Measurements from ENCODE around the gene MED13. TPM values are rescaled to one million over a fixed set of nuclear protein-coding genes. Genes with fewer than 3 reads are reported as not detected.

Gene MED13
- polyA plus RNA-seq, 1 donor (not counting 4 experiments of a cell fraction or from before 2014, with no cell fraction given), result 21.4 TPM

- H3K9ac ChIP-seq (ENCODE audit: control insufficient read depth, extremely low read depth, insufficient read depth, low read length), result no peak overlapping the region
- no peaks in the 10 kb centered on the region for H3K9me3 ChIP-seq (ENCODE audit: control insufficient read depth, low read depth, low read length)
- dilution Hi-C loops (cut with MboI; ENCODE audit: extremely low pct_ligation_motif_present, low sequenced_read_pairs), result no loop called here
- no peak for DNase-seq (ENCODE audit: low read depth, low spot score)
- no peak for FAIRE-seq
- no peak for TF ChIP-seq CTCF (optimal IDR thresholded peaks at IDR 0.05 in 1 of 3, IDR thresholded peaks at IDR 0.05 in 1 of 3, conservative IDR thresholded peaks at IDR 0.05 in 1 of 3; ENCODE audit: extremely low read depth in 1 of 3, insufficient read depth in 2 of 3, low read length in 3 of 3)
- TF ChIP-seq EZH2 (IDR thresholded peaks at IDR 0.05; ENCODE audit: low read length), result no peak
- no peak overlapping the region for H2AFZ ChIP-seq (ENCODE audit: control insufficient read depth, low read length)
- peaks cover 6% of the 10 kb centered on the region for H3K79me2 ChIP-seq (ENCODE audit: control insufficient read depth, insufficient read depth, low read length)
- no peaks in the 10 kb centered on the region for H4K20me1 ChIP-seq (ENCODE audit: control insufficient read depth, extremely low read depth, insufficient read depth, low read length)
- peaks cover 4 to 14% of the 10 kb centered on the region in 2 experiments for H3K36me3 ChIP-seq (ENCODE audit: control insufficient read depth in 2 of 2, extremely low read depth in 1 of 2, insufficient read depth in 2 of 2, low read length in 2 of 2)
- no peak overlapping the region for H3K4me2 ChIP-seq (ENCODE audit: control insufficient read depth, extremely low read depth, insufficient read depth, low read depth, low read length)
- no peak overlapping the region for H3K27ac ChIP-seq (ENCODE audit: control insufficient read depth, insufficient read depth, low read length)
- H3K9me1 ChIP-seq (ENCODE audit: control insufficient read depth, extremely low read depth, insufficient read depth, low read length), result no peaks in the 10 kb centered on the region
- H3K4me1 ChIP-seq (ENCODE audit: control insufficient read depth, extremely low read depth, insufficient read depth, low read length), result no peaks in the 10 kb centered on the region
- no peaks in the 10 kb centered on the region for H3K27me3 ChIP-seq (ENCODE audit: control insufficient read depth, extremely low read depth, insufficient read depth, low read length)
- no peak overlapping the region for H3K4me3 ChIP-seq (ENCODE audit: control insufficient read depth in 2 of 3, extremely low read depth in 1 of 3, insufficient read depth in 2 of 3, low read depth in 1 of 3, low read length in 3 of 3)
Observed at GRCh38 chr17:61984821-61985220, 80.3 kb downstream of the MED13 start.

GRCh38 chr17:61981323-61981722 is 83.8 kb downstream of the MED13 start:
- no peaks in the 10 kb centered on the region for H3K9me1 ChIP-seq (ENCODE audit: control insufficient read depth, extremely low read depth, insufficient read depth, low read length)
- H3K27ac ChIP-seq (ENCODE audit: control insufficient read depth, insufficient read depth, low read length), result no peak overlapping the region
- FAIRE-seq, result peak; percentile 32
- TF ChIP-seq EZH2 (IDR thresholded peaks at IDR 0.05; ENCODE audit: low read length) (no peak), CTCF (optimal IDR thresholded peaks at IDR 0.05 in 1 of 3, IDR thresholded peaks at IDR 0.05 in 1 of 3, conservative IDR thresholded peaks at IDR 0.05 in 1 of 3; ENCODE audit: extremely low read depth in 1 of 3, insufficient read depth in 2 of 3, low read length in 3 of 3) (no peak)
- dilution Hi-C loops (cut with MboI; ENCODE audit: extremely low pct_ligation_motif_present, low sequenced_read_pairs), result no loop called here
- H2AFZ ChIP-seq (ENCODE audit: control insufficient read depth, low read length), result no peak overlapping the region
- H3K27me3 ChIP-seq (ENCODE audit: control insufficient read depth, extremely low read depth, insufficient read depth, low read length), result no peaks in the 10 kb centered on the region
- no peaks in the 10 kb centered on the region for H3K4me1 ChIP-seq (ENCODE audit: control insufficient read depth, extremely low read depth, insufficient read depth, low read length)
- H4K20me1 ChIP-seq (ENCODE audit: control insufficient read depth, extremely low read depth, insufficient read depth, low read length), result no peaks in the 10 kb centered on the region
- H3K9me3 ChIP-seq (ENCODE audit: control insufficient read depth, low read depth, low read length), result no peaks in the 10 kb centered on the region
- peaks cover 7% of the 10 kb centered on the region for H3K79me2 ChIP-seq (ENCODE audit: control insufficient read depth, insufficient read depth, low read length)
- peaks cover 3 to 14% of the 10 kb centered on the region in 2 experiments for H3K36me3 ChIP-seq (ENCODE audit: control insufficient read depth in 2 of 2, extremely low read depth in 1 of 2, insufficient read depth in 2 of 2, low read length in 2 of 2)
- no peak overlapping the region for H3K9ac ChIP-seq (ENCODE audit: control insufficient read depth, extremely low read depth, insufficient read depth, low read length)
- DNase-seq (ENCODE audit: low read depth, low spot score), result peak; percentile 4
- no peak overlapping the region for H3K4me2 ChIP-seq (ENCODE audit: control insufficient read depth, extremely low read depth, insufficient read depth, low read depth, low read length)
- no peak overlapping the region for H3K4me3 ChIP-seq (ENCODE audit: control insufficient read depth in 2 of 3, extremely low read depth in 1 of 3, insufficient read depth in 2 of 3, low read depth in 1 of 3, low read length in 3 of 3)

All from keratinocyte (primary cell).